Gastrocnemius medialis (tissue), 4 donors: ENCODE data around the gene NCAM2. TPM values are rescaled to one million over a fixed set of nuclear protein-coding genes. Genes with fewer than 3 reads are reported as not detected.

Source experiments
- ATAC-seq, 2 donors: fragments of 150-250 bp; one replicate each; pipeline ENCODE4 v1.9.1; 2016
- DNase-seq, 2 donors: peaks; one replicate each; pipeline ENCODE4 v3.0.0-alpha.2; 2019
- H3K27ac ChIP-seq, 4 donors: fragments of 200-600 bp; sonication (generic); 1 replicate in 1 of 4; 2 replicates in 3 of 4; pipeline ENCODE4 v1.5.1; 2016 to 2018; ENCODE audit warnings: mild to moderate bottlenecking in 2 of 4, moderate library complexity in 1 of 4
- H3K27me3 ChIP-seq, 3 donors: fragments of 200-600 bp; sonication (generic) in 2 of 3; 1 replicate in 1 of 3; 2 replicates in 2 of 3; pipeline versions ENCODE4 v1.5.1 to v1.6.0; 2016 to 2019; ENCODE audit warnings: mild to moderate bottlenecking in 1 of 3, moderate library complexity in 1 of 3
- H3K36me3 ChIP-seq, 2 donors: fragments of 200-600 bp; sonication (generic) in 1 of 2; one replicate each; pipeline ENCODE4 v1.5.1; 2017 to 2018
- H3K4me1 ChIP-seq, 2 donors: fragments of 200-600 bp; sonication (generic) in 1 of 2; one replicate each; pipeline ENCODE4 v1.5.1; 2016 to 2017; ENCODE audit warnings: mild to moderate bottlenecking in 2 of 2
- H3K4me3 ChIP-seq, 4 donors: fragments of 200-600 bp; sonication (generic) in 3 of 4; 1 replicate in 1 of 4; 2 replicates in 3 of 4; pipeline ENCODE4 v1.5.1; 2016 to 2019; ENCODE audit warnings: mild to moderate bottlenecking in 2 of 4
- H3K9me3 ChIP-seq, 3 donors: fragments of 200-600 bp; sonication (generic) in 2 of 3; 1 replicate in 1 of 3; 2 replicates in 2 of 3; pipeline ENCODE4 v1.5.1; 2016 to 2019
- POLR2A ChIP-seq, 2 donors: fragments of 450-650 bp; IDR thresholded peaks; one replicate each; pipeline ENCODE4 v1.6.1; 2017; ENCODE audit warnings: antibody characterized with exemption in 2 of 2, mild to moderate bottlenecking in 2 of 2, moderate library complexity in 2 of 2
- in situ Hi-C, 4 donors: fragments of 200-750 bp; cut with MboI; loops; one replicate each; pipeline versions ENCODE4 v1.15.0 to v1.8.0; 2017; ENCODE audit warnings: low sequenced_read_pairs in 4 of 4
- intact Hi-C: fragments of 100-400 bp; cut with DNase I; formaldehyde crosslinking; loops from one replicate; pipeline ENCODE4 v1.15.1; 2023; ENCODE audit warnings: low total_unique reads
- total RNA-seq, 4 donors: library from RNA; depleted of rRNA; stranded (reverse); fragments of >200 nt; gene quantifications; one replicate each; pipeline versions ENCODE4 v1.1.0 to v1.2.3, GENCODE V29; 2016
- TF ChIP-seq, protein P1 (sequence below), 5 experiments: fragments of 450-650 bp in 3 of 5; fragments of 200-600 bp in 2 of 5; sonication (generic) in 2 of 5; IDR thresholded peaks in 4 of 5; conservative IDR thresholded peaks in 1 of 5; 1 replicate in 4 of 5; 2 replicates in 1 of 5; pipeline ENCODE4 v1.5.1; 2016 to 2019; ENCODE audit warnings: antibody characterized with exemption in 5 of 5, mild to moderate bottlenecking in 3 of 5, moderate library complexity in 3 of 5

Gene NCAM2
- 1 to 10 TPM in 1 of 4 donors, under 1 TPM in 3; 0.07 to 1.9 (median 0.65) TPM for total RNA-seq

DNA sequence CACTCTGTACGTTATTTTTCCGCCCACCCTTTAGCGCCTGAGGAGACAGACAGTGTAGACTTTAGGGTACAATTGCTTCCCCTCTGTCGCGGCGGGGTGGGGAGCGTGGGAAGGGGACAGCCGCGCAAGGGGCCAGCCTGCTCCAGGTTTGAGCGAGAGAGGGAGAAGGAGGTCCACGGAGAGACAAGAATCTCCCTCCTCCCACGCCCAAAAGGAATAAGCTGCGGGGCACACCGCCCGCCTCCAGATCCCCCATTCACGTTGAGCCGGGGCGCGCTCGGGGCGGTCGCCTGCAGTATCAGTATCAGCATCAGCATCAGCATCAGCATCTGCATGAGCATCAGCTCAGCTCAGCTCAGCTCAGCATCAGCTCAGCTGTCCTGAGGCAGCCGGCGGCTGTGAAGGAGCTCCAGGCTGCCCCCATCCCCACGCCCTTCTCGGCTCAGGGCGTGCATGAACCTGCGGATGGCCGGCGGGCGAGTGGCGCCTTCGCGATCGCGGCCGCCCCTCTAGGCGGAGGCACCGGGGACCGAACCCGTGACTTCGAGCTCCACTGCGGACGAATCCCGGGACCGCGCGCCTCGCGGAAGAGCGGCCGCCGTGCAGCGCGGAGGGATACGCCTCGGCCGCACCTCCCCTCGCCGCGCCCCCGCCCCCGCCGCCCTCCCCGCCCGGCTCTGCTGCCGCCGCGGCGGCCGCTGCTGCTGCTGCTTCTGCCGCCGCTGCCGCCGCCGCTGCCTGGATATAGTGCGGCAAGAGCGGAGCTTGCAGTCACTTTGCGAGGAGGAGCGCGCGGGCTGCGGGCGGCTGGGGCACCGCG, at the start of gene NCAM2:
TSS of gene NCAM2 (plus strand) at position 774 of the 820 bp plus-strand sequence.
- ATAC-seq (peak; percentile 35 to 61), DNase-seq (peak in 1 of 2 donors; percentile 20)
- in situ Hi-C loops, result no loop called here
- intact Hi-C loops, result no loop called here
- H3K4me3 ChIP-seq, result peak within 1 kb of the TSS; percentile 51 to 68 (median 52)
- no peak within 1 kb of the TSS for H3K27ac ChIP-seq
- H3K27me3 ChIP-seq, result peaks cover 13 to 18% (median 15%) of the 10 kb centered on the region in 3 donors
- H3K9me3 ChIP-seq, result no peaks in the 10 kb centered on the region
- TF ChIP-seq, protein P1, sequence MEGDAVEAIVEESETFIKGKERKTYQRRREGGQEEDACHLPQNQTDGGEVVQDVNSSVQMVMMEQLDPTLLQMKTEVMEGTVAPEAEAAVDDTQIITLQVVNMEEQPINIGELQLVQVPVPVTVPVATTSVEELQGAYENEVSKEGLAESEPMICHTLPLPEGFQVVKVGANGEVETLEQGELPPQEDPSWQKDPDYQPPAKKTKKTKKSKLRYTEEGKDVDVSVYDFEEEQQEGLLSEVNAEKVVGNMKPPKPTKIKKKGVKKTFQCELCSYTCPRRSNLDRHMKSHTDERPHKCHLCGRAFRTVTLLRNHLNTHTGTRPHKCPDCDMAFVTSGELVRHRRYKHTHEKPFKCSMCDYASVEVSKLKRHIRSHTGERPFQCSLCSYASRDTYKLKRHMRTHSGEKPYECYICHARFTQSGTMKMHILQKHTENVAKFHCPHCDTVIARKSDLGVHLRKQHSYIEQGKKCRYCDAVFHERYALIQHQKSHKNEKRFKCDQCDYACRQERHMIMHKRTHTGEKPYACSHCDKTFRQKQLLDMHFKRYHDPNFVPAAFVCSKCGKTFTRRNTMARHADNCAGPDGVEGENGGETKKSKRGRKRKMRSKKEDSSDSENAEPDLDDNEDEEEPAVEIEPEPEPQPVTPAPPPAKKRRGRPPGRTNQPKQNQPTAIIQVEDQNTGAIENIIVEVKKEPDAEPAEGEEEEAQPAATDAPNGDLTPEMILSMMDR (IDR thresholded peaks at IDR 0.05 in 4 of 5, conservative IDR thresholded peaks at IDR 0.05 in 1 of 5), result no peak
- TF ChIP-seq POLR2A (IDR thresholded peaks at IDR 0.05), result no peak
- H3K36me3 ChIP-seq, result no peaks in the 10 kb centered on the region
- H3K4me1 ChIP-seq, result peaks cover 6 to 7% of the 10 kb centered on the region in 2 donors

DNA sequence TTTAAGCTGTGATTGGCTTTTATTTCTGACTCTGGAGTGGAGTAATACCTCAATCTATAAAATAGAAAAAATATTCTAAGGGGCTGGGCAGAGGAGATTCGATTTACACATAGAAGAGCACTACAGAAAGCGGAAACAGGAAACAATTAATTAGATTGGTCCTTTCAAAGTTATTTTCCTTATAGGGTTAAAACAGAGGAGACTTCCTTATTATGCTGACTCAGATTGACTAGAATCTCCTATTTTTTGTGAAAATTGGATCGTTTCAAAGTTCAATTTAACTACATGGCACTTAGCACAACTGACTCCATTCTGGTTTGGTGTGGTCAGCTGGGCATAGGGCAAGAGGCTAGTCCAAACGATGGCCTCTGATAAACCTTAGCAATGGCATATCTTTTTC, 48.3 kb upstream of the NCAM2 start:
- TF ChIP-seq POLR2A (IDR thresholded peaks at IDR 0.05), result no peak
- TF ChIP-seq, protein P1 (IDR thresholded peaks at IDR 0.05 in 4 of 5, conservative IDR thresholded peaks at IDR 0.05 in 1 of 5), result no peak
- intact Hi-C loops (no loop called here), in situ Hi-C loops (no loop called here)
- Histone ChIP-seq H3K27ac (no peak overlapping the region), H3K27me3 (no peaks in the 10 kb centered on the region), H3K9me3 (no peaks in the 10 kb centered on the region), H3K4me1 (no peaks in the 10 kb centered on the region), H3K4me3 (no peak overlapping the region), H3K36me3 (no peaks in the 10 kb centered on the region)
- DNase-seq (no peak), ATAC-seq (no peak)

DNA sequence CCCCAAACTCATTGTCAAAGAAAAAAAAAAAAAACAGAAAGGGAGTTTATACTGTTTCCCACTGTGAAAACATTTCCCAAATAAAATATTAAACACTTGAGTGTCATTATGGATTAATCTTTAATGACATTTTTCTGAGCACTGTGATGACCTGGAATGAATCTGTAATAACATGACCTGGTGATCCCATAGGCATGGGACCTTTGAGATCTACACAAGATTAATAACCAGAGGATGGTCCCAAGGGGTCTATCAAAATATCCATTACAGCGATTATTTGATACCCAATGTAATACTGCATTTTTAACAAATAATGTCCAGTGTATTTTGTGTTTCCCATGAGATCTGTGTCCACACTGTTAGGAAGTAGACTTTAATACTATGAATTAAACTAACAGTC, 32.4 kb upstream of the NCAM2 start:
- Histone ChIP-seq H3K36me3 (no peaks in the 10 kb centered on the region), H3K27me3 (no peaks in the 10 kb centered on the region), H3K9me3 (no peaks in the 10 kb centered on the region), H3K27ac (no peak overlapping the region), H3K4me3 (no peak overlapping the region), H3K4me1 (no peaks in the 10 kb centered on the region)
- DNase-seq, result no peak
- in situ Hi-C loops (no loop called here), intact Hi-C loops (no loop called here)
- no peak for ATAC-seq
- no peak for TF ChIP-seq POLR2A (IDR thresholded peaks at IDR 0.05)
- TF ChIP-seq, protein P1 (IDR thresholded peaks at IDR 0.05 in 4 of 5, conservative IDR thresholded peaks at IDR 0.05 in 1 of 5), result no peak

DNA sequence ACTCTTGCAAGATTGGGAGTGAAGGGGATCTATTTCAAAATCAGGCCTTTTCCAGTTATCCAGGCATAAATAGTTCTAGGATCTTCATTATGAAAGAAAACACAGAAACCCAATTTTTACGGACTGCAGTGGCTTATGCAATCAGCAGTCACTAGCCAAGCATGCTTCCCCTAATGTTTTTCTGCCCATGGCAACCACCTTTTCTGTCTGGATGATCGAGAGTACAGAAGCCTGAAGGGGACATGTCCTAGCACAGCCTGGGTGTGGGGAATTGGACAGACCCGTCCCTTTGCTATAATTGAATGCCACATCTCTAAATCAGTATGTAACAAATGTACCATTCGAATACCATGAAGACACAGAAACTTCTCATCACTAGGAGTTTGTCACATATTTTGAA, 29.8 kb upstream of the NCAM2 start:
- Histone ChIP-seq H3K4me1 (no peaks in the 10 kb centered on the region), H3K9me3 (no peaks in the 10 kb centered on the region), H3K27ac (no peak overlapping the region), H3K4me3 (no peak overlapping the region), H3K27me3 (no peaks in the 10 kb centered on the region), H3K36me3 (no peaks in the 10 kb centered on the region)
- DNase-seq (no peak), ATAC-seq (no peak)
- intact Hi-C loops, result no loop called here
- in situ Hi-C loops, result no loop called here
- TF ChIP-seq, protein P1 (IDR thresholded peaks at IDR 0.05 in 4 of 5, conservative IDR thresholded peaks at IDR 0.05 in 1 of 5), result no peak
